ENCODE data around the gene TET3. TPM values are rescaled to one million over a fixed set of nuclear protein-coding genes. Genes with fewer than 3 reads are reported as not detected.

The TET3 gene
- total RNA-seq, 4 donors from 2014 or later, result 52.8 to 54.8 (median 54.1) TPM

DNA sequence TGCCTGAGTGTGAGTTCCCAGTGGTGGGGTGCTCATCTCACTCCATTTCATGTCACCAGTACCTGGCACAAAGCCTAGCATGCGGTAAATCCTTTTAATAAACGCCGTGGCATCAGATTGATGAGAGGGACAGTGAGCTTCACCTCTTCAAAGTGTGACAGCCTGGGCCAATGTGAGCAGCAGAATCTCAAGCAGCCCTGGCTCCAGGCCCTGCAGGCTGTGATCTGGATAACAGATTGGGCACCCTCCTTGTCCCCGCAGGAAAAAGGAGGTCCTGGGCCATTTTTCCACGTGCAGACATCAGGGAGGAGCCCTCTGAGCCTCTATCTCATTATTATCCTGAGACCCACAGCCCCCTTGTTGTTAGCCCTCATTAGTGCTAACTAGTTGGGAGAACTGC, 34.8 kb downstream of the TET3 start:
- no peak for TF ChIP-seq POLR2A (IDR thresholded peaks at IDR 0.05)
- intact Hi-C loops (cut with DNase I; ENCODE audit: low total_unique reads), result no loop called here
- WGBS, 2 donors, result 58 to 59% methylated on average over 5 of the region's 5 CpGs
- DNase-seq (ENCODE audit: low spot score in 2 of 2), result peak in 1 of 2 donors; percentile 68
- H3K4me3 ChIP-seq (ENCODE audit: low read depth, poor library complexity, severe bottlenecking), result no peak overlapping the region

GRCh38 chr2:74020702-74021406, 36.1 kb downstream of the TET3 start:
- intact Hi-C loops (cut with DNase I; ENCODE audit: low total_unique reads), result no loop called here
- DNase-seq (ENCODE audit: low spot score in 2 of 2), result no peak
- WGBS, 2 donors, result 63 to 67% methylated on average over 9 of the region's 9 CpGs
- TF ChIP-seq CTCF (IDR thresholded peaks at IDR 0.05), result no peak
- TF ChIP-seq POLR2A (IDR thresholded peaks at IDR 0.05), result no peak
- H3K4me3 ChIP-seq (ENCODE audit: low read depth, poor library complexity, severe bottlenecking), result no peak overlapping the region

- WGBS, 2 donors, result 71 to 80% methylated on average over 5 of the region's 5 CpGs
- TF ChIP-seq CTCF (IDR thresholded peaks at IDR 0.05), result no peak
- no peak for TF ChIP-seq POLR2A (IDR thresholded peaks at IDR 0.05)
- intact Hi-C loops (cut with DNase I; ENCODE audit: low total_unique reads), result no loop called here
- no peak overlapping the region for H3K4me3 ChIP-seq (ENCODE audit: low read depth, poor library complexity, severe bottlenecking)
- DNase-seq (ENCODE audit: low spot score in 2 of 2), result no peak
Observed at GRCh38 chr2:74021407-74021755, 36.7 kb downstream of the TET3 start.

DNA sequence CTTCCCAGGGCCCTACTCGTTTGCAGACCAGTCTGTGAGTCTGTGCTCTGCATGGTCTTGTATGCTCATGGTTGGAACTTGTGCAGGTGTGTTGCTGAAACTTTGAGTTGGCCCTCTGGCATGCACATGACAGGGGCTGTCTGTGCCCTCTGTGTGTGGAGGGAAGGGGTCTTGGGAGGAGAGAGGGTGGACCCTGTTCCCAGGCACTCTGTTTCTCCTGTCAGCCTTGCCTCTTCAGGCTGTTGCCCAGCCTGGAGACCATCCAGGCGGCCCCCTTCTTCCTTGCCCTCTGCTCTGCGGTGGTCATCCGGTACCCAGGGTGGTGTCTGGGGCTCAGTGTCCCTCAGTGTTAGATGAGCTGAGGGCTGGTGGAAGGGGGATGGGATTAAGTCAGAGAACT, 39.5 kb downstream of the TET3 start:
- no peak for DNase-seq (ENCODE audit: low spot score in 2 of 2)
- no peak for TF ChIP-seq CTCF (IDR thresholded peaks at IDR 0.05)
- TF ChIP-seq POLR2A (IDR thresholded peaks at IDR 0.05), result no peak
- intact Hi-C loops (cut with DNase I; ENCODE audit: low total_unique reads), result no loop called here
- 79 to 87% methylated on average over 4 of the region's 4 CpGs for WGBS, 2 donors
- no peak overlapping the region for H3K4me3 ChIP-seq (ENCODE audit: low read depth, poor library complexity, severe bottlenecking)

DNA sequence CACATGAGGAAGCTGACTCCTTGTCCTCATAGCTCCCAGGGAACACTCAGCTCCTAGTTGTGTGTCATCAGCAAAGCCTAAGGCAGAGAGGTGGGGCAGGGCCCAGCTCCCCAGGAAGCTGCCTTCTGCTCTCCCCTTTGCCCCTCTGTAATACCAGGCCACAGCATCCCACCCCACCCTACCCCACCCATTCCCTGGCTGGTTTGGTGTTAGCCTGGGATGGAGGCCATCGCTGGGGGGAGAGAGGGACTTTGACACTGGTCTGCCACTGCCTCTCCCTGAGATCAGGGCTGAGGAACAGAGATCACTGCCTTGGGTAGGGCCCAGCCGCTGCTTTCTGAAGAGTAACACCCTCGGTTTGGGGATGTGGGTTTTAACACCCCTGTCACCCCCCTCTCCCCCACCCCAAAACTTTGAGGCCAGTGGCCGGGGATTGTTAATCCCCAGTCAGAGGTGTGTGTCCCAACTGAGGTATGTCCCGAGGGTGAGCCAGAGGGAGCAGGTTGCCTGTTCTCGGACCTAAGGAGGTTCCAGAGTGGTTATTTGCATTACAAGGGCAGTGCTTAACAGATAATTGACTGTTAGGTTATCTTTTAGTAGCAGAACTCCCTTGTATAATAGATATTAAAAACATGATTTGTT, 41.4 kb downstream of the TET3 start:
- TF ChIP-seq POLR2A (IDR thresholded peaks at IDR 0.05) (no peak), CTCF (IDR thresholded peaks at IDR 0.05) (no peak)
- intact Hi-C loops (cut with DNase I; ENCODE audit: low total_unique reads), result no loop called here
- no peak for DNase-seq (ENCODE audit: low spot score in 2 of 2)
- H3K4me3 ChIP-seq (ENCODE audit: low read depth, poor library complexity, severe bottlenecking), result no peak overlapping the region
- 56 to 63% methylated on average over 5 to 6 of the region's 6 CpGs for WGBS, 2 donors

- DNase-seq (ENCODE audit: low spot score in 2 of 2), result no peak
- intact Hi-C loops (cut with DNase I; ENCODE audit: low total_unique reads), result no loop called here
- TF ChIP-seq POLR2A (IDR thresholded peaks at IDR 0.05), result no peak
- no peak for TF ChIP-seq CTCF (IDR thresholded peaks at IDR 0.05)
- WGBS, 2 donors, result 71 to 74% methylated on average over 6 of the region's 6 CpGs
- no peak overlapping the region for H3K4me3 ChIP-seq (ENCODE audit: low read depth, poor library complexity, severe bottlenecking)
Observed at GRCh38 chr2:74026687-74027241, 42.1 kb downstream of the TET3 start.

Data from lower leg skin (tissue), 4 donors.